ENCODE data around the gene RXRB. TPM values are rescaled to one million over a fixed set of nuclear protein-coding genes. Genes with fewer than 3 reads are reported as not detected.
A peak's percentile ranks its signal among the peaks of the same experiment; 100 is the strongest.

The RXRB gene
- 49.2 and 61.9 TPM in 2 replicates for total RNA-seq (ENCODE audit: low replicate concordance)
- long read RNA-seq, partial matches to known transcripts: 1 of 4 reads
- long read RNA-seq, other reads (novel, unspliced or antisense): 2 of 4 reads

DNA sequence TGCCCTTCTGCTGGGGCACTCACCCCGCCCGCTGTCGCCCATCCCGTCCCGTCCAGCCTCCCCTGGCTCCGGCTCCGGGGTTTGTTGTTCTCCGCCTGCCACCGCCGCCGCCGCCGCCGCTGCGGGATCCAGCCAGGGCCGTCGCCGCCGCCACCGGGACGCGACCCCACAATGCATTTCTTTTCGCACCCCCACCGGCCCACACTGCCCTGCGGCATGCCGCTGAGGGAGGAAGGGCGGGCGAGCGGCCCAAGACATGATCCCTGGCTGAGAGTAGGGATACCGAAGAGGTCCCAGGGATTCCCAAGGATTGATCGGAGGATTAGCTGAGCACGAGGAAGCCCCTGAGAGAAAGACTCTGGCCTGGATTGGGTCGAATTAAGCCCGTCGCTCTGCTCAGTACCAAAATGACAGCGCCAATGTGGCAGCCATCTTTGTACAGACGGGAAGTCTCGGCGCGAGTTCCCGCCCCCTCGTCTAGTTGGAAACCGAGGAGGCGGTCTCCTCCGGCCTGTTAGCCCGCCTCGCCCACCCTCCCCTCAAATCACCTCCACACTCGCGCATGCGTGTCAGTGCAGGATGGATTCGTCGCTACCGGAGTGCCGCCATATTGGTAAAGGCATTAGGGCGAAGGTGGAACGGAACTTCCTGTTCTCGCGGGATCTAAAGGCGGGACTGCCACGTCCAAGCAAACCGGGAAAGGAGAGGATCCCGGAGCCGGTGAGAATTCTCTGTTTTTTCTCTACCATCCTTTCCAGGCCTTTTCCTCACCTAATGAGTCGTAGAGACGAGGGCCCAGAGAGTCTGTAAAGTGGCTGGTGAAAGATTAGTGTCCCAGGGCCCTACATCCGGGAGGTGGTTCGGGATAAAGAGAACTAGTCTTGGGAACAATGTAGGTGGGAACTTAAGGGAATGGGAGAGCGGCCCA, at the start of gene RXRB, which contains the start of gene SLC39A7:
Gene RXRB (minus strand): TSS at position 447 of the 928 bp plus-strand sequence. CDS start 189 bp downstream, at position 258.
Gene SLC39A7 (plus strand): TSS at position 649 of the 928 bp plus-strand sequence. CDS start 379 bp downstream, outside the sequence.
- no peaks in the 10 kb centered on the region for H3K27me3 Mint-ChIP-seq
- H3K9me3 Mint-ChIP-seq: no peaks in the 10 kb centered on the region
- peak; percentile 98 for DNase-seq (ENCODE audit: extremely low spot score, unreplicated experiment)
- H3K4me1 Mint-ChIP-seq (ENCODE audit: unreplicated experiment): peaks cover 66% of the 10 kb centered on the region
- H3K27ac Mint-ChIP-seq: peak within 1 kb of the TSS; percentile 99
- peaks cover 41% of the 10 kb centered on the region for H3K36me3 Mint-ChIP-seq
- TF ChIP-seq, protein P1, sequence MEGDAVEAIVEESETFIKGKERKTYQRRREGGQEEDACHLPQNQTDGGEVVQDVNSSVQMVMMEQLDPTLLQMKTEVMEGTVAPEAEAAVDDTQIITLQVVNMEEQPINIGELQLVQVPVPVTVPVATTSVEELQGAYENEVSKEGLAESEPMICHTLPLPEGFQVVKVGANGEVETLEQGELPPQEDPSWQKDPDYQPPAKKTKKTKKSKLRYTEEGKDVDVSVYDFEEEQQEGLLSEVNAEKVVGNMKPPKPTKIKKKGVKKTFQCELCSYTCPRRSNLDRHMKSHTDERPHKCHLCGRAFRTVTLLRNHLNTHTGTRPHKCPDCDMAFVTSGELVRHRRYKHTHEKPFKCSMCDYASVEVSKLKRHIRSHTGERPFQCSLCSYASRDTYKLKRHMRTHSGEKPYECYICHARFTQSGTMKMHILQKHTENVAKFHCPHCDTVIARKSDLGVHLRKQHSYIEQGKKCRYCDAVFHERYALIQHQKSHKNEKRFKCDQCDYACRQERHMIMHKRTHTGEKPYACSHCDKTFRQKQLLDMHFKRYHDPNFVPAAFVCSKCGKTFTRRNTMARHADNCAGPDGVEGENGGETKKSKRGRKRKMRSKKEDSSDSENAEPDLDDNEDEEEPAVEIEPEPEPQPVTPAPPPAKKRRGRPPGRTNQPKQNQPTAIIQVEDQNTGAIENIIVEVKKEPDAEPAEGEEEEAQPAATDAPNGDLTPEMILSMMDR (conservative IDR thresholded peaks at IDR 0.05): no peak
- peak within 1 kb of the TSS; percentile 100 for H3K4me3 Mint-ChIP-seq

DNA sequence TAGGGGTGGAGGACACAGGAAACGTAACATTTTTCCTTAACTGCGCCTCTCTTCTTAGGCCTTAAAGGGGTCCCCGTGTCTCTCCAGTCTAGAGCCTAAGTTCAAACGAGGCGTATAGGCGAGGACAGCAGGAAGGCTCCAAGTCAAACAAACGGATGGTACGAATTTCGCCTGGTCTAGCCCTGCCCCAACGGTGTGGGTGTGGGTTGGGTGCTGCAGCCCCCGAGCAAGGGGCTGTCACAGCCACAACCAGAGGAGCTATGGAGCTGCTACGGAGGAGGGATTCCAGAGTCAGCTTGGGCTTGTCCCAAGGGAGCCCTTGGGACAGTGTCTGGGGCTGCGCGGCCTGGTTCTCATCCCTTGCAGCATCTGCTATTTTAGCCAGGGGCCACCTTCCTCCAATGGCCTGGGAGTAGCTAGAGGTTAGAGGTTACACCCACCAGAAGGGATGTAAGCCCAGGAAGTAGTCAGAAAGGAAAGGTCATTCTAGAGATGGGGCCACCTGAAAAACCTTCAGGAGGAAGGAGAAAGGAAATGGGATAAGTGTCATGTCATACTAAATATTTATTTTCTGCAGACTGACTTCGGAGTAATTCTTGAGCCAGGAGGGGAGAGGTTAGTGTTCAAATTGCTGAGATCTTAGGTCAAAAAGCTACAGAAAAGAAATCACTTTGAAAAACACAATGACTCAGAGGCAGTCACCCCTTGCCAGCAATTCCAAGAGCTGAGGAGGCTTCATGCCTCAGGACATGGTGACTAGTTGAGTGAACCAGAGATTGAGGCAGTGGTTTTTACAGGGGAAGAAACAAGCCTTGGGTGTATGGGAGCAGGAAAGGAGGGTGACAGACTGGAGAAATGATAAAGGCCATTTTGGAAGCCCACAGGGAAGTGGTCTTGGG, 49.5 kb upstream of the RXRB start:
- peaks cover 28% of the 10 kb centered on the region for H3K4me1 Mint-ChIP-seq (ENCODE audit: unreplicated experiment)
- H3K36me3 Mint-ChIP-seq: peaks cover 16% of the 10 kb centered on the region
- no peaks in the 10 kb centered on the region for H3K9me3 Mint-ChIP-seq
- TF ChIP-seq, protein P1 (conservative IDR thresholded peaks at IDR 0.05): no peak
- peaks cover 8% of the 10 kb centered on the region for H3K27me3 Mint-ChIP-seq
- no peak for DNase-seq (ENCODE audit: extremely low spot score, unreplicated experiment)
- H3K27ac Mint-ChIP-seq: peak overlapping the region; percentile 96
- peak overlapping the region; percentile 95 for H3K4me3 Mint-ChIP-seq

DNA sequence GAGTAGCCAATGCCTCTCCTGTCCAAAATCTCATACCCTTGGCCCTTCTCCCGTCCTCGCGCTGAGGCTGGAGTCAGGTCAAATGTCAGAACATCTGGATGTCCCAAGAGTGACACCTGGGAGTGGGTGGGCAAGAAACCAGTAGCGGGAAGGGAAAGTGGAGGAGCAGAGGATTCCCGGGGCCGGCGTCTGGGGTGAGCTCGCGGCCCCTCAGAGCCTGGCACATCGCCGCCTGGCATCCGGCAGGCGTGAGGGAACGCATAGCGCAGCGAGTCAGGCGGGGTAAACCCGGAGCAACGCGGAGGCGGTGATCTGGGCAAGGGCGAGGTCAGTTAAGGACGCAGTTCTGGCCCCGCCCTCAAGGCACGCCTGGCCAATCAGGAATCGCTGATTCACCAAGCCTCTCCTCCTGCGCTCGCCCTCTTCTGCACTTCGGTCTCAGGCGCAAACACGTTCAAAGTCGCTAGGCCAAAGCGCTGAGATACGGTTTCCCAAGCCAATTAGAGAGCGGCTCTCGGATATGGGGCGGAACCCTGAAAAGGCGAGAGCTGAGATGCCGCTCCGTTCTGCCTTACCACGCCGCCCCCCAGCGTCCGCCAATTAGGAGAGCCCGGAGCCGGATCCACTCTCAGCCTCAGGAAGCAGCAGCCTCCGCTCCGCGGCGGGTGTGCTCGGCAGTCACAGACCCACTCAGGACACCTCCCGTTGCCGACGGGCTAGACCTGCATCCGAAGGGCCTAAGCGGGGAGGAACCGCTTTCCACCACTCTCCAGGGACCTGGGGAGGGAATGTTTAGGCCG, 48.7 kb upstream of the RXRB start:
- peak; percentile 95 for DNase-seq (ENCODE audit: extremely low spot score, unreplicated experiment)
- Mint-ChIP-seq H3K27me3 (peaks cover 8% of the 10 kb centered on the region), H3K36me3 (peaks cover 16% of the 10 kb centered on the region), H3K27ac (peak overlapping the region; percentile 96), H3K9me3 (no peaks in the 10 kb centered on the region), H3K4me3 (peak overlapping the region; percentile 95), H3K4me1 (ENCODE audit: unreplicated experiment) (peaks cover 28% of the 10 kb centered on the region)
- TF ChIP-seq, protein P1 (conservative IDR thresholded peaks at IDR 0.05): no peak

DNA sequence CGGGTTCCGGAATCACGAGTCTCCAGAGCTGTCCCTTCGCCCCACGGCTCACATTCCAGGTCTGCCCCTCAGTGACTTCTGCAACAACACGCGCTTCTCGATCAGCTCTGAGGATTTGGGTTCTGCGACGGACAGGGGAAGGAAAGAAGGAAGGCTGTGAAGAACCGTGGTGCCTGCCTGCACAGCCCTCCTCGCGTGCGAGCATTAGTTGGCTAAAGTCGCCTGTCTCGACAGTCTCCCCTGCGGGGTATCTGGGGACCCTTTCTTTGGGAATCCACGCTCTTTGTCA, 48.1 kb upstream of the RXRB start:
- Mint-ChIP-seq H3K4me1 (ENCODE audit: unreplicated experiment) (peaks cover 28% of the 10 kb centered on the region), H3K9me3 (no peaks in the 10 kb centered on the region), H3K27ac (peak overlapping the region; percentile 96), H3K27me3 (peaks cover 8% of the 10 kb centered on the region), H3K4me3 (peak overlapping the region; percentile 95), H3K36me3 (peaks cover 16% of the 10 kb centered on the region)
- DNase-seq (ENCODE audit: extremely low spot score, unreplicated experiment): no peak
- TF ChIP-seq, protein P1 (conservative IDR thresholded peaks at IDR 0.05): peak; percentile 14
